SK-N-SH (cell line): ENCODE results near the gene TAF1L.

ENCODE experiments used
- CTCF ChIP-seq: fragments of 200-600 bp; sonication (generic); IDR thresholded peaks from 2 replicates; pipeline ENCODE4 v1.6.1; 2017; ENCODE audit warnings: antibody characterized with exemption, mild to moderate bottlenecking, moderate library complexity
- EP300 ChIP-seq, 2 experiments: IDR thresholded peaks; 2 replicates each; pipeline versions ENCODE4 v1.4.0 to v1.6.1; 2012; ENCODE audit warnings: borderline replicate concordance in 1 of 2, low read depth in 1 of 2, low read length in 1 of 2
- GATA2 ChIP-seq: sonication (generic); formaldehyde crosslinking; IDR thresholded peaks from 2 replicates; pipeline ENCODE4 v1.5.0; 2020; ENCODE audit warnings: mild to moderate bottlenecking, missing genetic modification reagents
- JUND ChIP-seq: IDR thresholded peaks from 2 replicates; pipeline ENCODE4 v1.4.0; 2012
- MAX ChIP-seq: IDR thresholded peaks from 2 replicates; pipeline ENCODE4 v1.4.0; 2012; ENCODE audit warnings: low read depth
- YY1 ChIP-seq: IDR thresholded peaks from 2 replicates; pipeline ENCODE4 v1.4.0; 2012; ENCODE audit warnings: low read depth, mild to moderate bottlenecking

- TF ChIP-seq MAX (no peak), GATA2 (CRISPR knock-in tag) (no peak), JUND (no peak), CTCF (no peak), EP300 (IDR thresholded peaks at IDR 0.05; ENCODE audit: borderline replicate concordance in 1 of 2, low read depth in 1 of 2, low read length in 1 of 2) (no peak), YY1 (no peak)
These were observed 54.7 kb downstream of the TAF1L start for GRCh38 chr9:32580631-32581300.
